Keratinocyte (primary cell): ENCODE results near the gene ITGA2. TPM values are rescaled to one million over a fixed set of nuclear protein-coding genes. Genes with fewer than 3 reads are reported as not detected.

Source experiments
- DNase-seq: peaks from one replicate; pipeline ENCODE4 v3.0.0-alpha.2; 2011; ENCODE audit warnings: low read depth, missing footprints, low spot score
- FAIRE-seq: peaks from 2 replicates; lab custom pipeline; 2011; peaks lifted over from hg19 to GRCh38; lab: Jason Lieb, UNC
- H2AFZ ChIP-seq: 2 replicates; pipeline ENCODE4 v1.6.0; 2012; ENCODE audit warnings: low read length, control low read depth, inconsistent platforms; ENCODE audit not compliant: control insufficient read depth
- H3K27ac ChIP-seq: 2 replicates; pipeline ENCODE4 v1.5.1; 2011; ENCODE audit warnings: low read length; ENCODE audit not compliant: control insufficient read depth, insufficient read depth
- H3K27me3 ChIP-seq: 3 replicates; pipeline ENCODE4 v1.6.0; 2011; ENCODE audit warnings: low read length; ENCODE audit not compliant: control insufficient read depth, insufficient read depth; ENCODE audit errors: extremely low read depth
- H3K36me3 ChIP-seq, 2 experiments: 2 replicates in 1 of 2; 3 replicates in 1 of 2; pipeline ENCODE4 v1.5.1; 2011; ENCODE audit warnings: low read length in 2 of 2, mild to moderate bottlenecking in 1 of 2; ENCODE audit not compliant: control insufficient read depth in 2 of 2, insufficient read depth in 2 of 2; ENCODE audit errors: extremely low read depth in 1 of 2
- H3K4me1 ChIP-seq: 3 replicates; pipeline ENCODE4 v1.5.1; 2011; ENCODE audit warnings: low read length; ENCODE audit not compliant: control insufficient read depth, insufficient read depth; ENCODE audit errors: extremely low read depth
- H3K4me2 ChIP-seq: 3 replicates; pipeline ENCODE4 v1.6.0; 2011; ENCODE audit warnings: low read depth, low read length; ENCODE audit not compliant: control insufficient read depth, insufficient read depth; ENCODE audit errors: extremely low read depth
- H3K4me3 ChIP-seq, 3 experiments: fragments of 200-600 bp in 1 of 3; sonication (generic) in 1 of 3; 2 replicates in 2 of 3; 3 replicates in 1 of 3; pipeline ENCODE4 v1.5.1; 2011 to 2016; ENCODE audit warnings: low read length in 3 of 3, mild to moderate bottlenecking in 3 of 3, control low read depth in 2 of 3, inconsistent platforms in 1 of 3, low read depth in 1 of 3, mixed read lengths in 1 of 3, mixed run types in 1 of 3, moderate library complexity in 1 of 3; ENCODE audit not compliant: control insufficient read depth in 2 of 3, insufficient read depth in 2 of 3; ENCODE audit errors: extremely low read depth in 1 of 3
- H3K79me2 ChIP-seq: 2 replicates; pipeline ENCODE4 v1.6.0; 2012; ENCODE audit warnings: low read length; ENCODE audit not compliant: control insufficient read depth, insufficient read depth
- H3K9ac ChIP-seq: 3 replicates; pipeline ENCODE4 v1.6.0; 2011; ENCODE audit warnings: low read length; ENCODE audit not compliant: control insufficient read depth, insufficient read depth; ENCODE audit errors: extremely low read depth
- H3K9me1 ChIP-seq: 3 replicates; pipeline ENCODE4 v1.6.0; 2011; ENCODE audit warnings: low read length; ENCODE audit not compliant: control insufficient read depth, insufficient read depth; ENCODE audit errors: extremely low read depth
- H3K9me3 ChIP-seq: 2 replicates; pipeline ENCODE4 v1.5.1; 2012; ENCODE audit warnings: low read depth, low read length; ENCODE audit not compliant: control insufficient read depth
- H4K20me1 ChIP-seq: 3 replicates; pipeline ENCODE4 v1.6.0; 2011; ENCODE audit warnings: low read length; ENCODE audit not compliant: control insufficient read depth, insufficient read depth; ENCODE audit errors: extremely low read depth
- CTCF ChIP-seq, 3 experiments: IDR thresholded peaks in 1 of 3; conservative IDR thresholded peaks in 1 of 3; optimal IDR thresholded peaks in 1 of 3; 2 replicates in 2 of 3; 3 replicates in 1 of 3; pipeline versions ENCODE3 to v1.5.1; 2011; ENCODE audit warnings: low read length in 3 of 3, mild to moderate bottlenecking in 3 of 3, moderate library complexity in 2 of 3, control low read depth in 1 of 3, inconsistent platforms in 1 of 3; ENCODE audit not compliant: insufficient read depth in 2 of 3; ENCODE audit errors: extremely low read depth in 1 of 3
- EZH2 ChIP-seq: IDR thresholded peaks from one replicate; pipeline ENCODE4 v1.6.1; 2012; ENCODE audit warnings: inconsistent platforms, mild to moderate bottlenecking, low read length, moderate library complexity
- dilution Hi-C: fragments of 300-500 bp; cut with MboI; formaldehyde crosslinking; loops from one replicate; pipeline ENCODE4 v1.7.0; 2020; ENCODE audit warnings: low sequenced_read_pairs; ENCODE audit not compliant: extremely low pct_ligation_motif_present
- polyA plus RNA-seq, 5 experiments: library from polyadenylated mRNA; depleted of rRNA in 3 of 5; stranded (reverse) in 3 of 5; stranded (forward) in 1 of 5; unstranded in 1 of 5; fragments of >200 nt; gene quantifications; 1 replicate in 1 of 5; 2 replicates in 3 of 5; 3 replicates in 1 of 5; pipeline versions ENCODE4 v1.2.1 to v1.2.3, GENCODE V29; 2011 to 2012; ENCODE audit warnings: missing spikeins in 2 of 5, low read depth in 1 of 5, low replicate concordance in 1 of 5

The ITGA2 gene
- polyA plus RNA-seq, 1 donor (not counting 4 experiments of a cell fraction or from before 2014, with no cell fraction given), result 112 TPM

- FAIRE-seq (no peak), DNase-seq (no peak)
- Histone ChIP-seq H3K27ac (peak overlapping the region; percentile 98), H3K27me3 (no peaks in the 10 kb centered on the region), H2AFZ (no peak overlapping the region), H3K4me3 (no peak overlapping the region), H3K36me3 (peaks cover 8 to 23% of the 10 kb centered on the region in 2 experiments), H3K4me2 (peak overlapping the region; percentile 76), H3K9me3 (no peaks in the 10 kb centered on the region), H3K4me1 (peaks cover 76% of the 10 kb centered on the region), H3K79me2 (peaks cover 36% of the 10 kb centered on the region), H3K9ac (peak overlapping the region; percentile 76), H3K9me1 (no peaks in the 10 kb centered on the region), H4K20me1 (no peaks in the 10 kb centered on the region)
- dilution Hi-C loops, result no loop called here
- TF ChIP-seq EZH2 (no peak), CTCF (optimal IDR thresholded peaks at IDR 0.05 in 1 of 3, IDR thresholded peaks at IDR 0.05 in 1 of 3, conservative IDR thresholded peaks at IDR 0.05 in 1 of 3; ENCODE audit: extremely low read depth in 1 of 3, insufficient read depth in 2 of 3, low read length in 3 of 3) (no peak)
Observed at GRCh38 chr5:53030893-53031292, 41.7 kb downstream of the ITGA2 start.

- H3K9ac ChIP-seq, result peak overlapping the region; percentile 76
Observed at GRCh38 chr5:53031695-53032096, 42.5 kb downstream of the ITGA2 start.

More at GRCh38 chr5:53031695-53032096, 42.5 kb downstream of the ITGA2 start:
- Histone ChIP-seq H3K9me1 (no peaks in the 10 kb centered on the region), H3K4me3 (peak overlapping the region in 2 of 3 experiments; percentile 17 to 30), H2AFZ (no peak overlapping the region), H4K20me1 (no peaks in the 10 kb centered on the region), H3K27me3 (no peaks in the 10 kb centered on the region), H3K9me3 (no peaks in the 10 kb centered on the region), H3K36me3 (peaks cover 8 to 23% of the 10 kb centered on the region in 2 experiments), H3K4me1 (peaks cover 81% of the 10 kb centered on the region), H3K79me2 (peaks cover 32% of the 10 kb centered on the region), H3K4me2 (peak overlapping the region; percentile 76), H3K27ac (peak overlapping the region; percentile 98)
- dilution Hi-C loops, result no loop called here
- TF ChIP-seq CTCF (optimal IDR thresholded peaks at IDR 0.05 in 1 of 3, IDR thresholded peaks at IDR 0.05 in 1 of 3, conservative IDR thresholded peaks at IDR 0.05 in 1 of 3; ENCODE audit: extremely low read depth in 1 of 3, insufficient read depth in 2 of 3, low read length in 3 of 3) (no peak), EZH2 (no peak)
- FAIRE-seq (peak; percentile 94), DNase-seq (no peak)
